Measurements from ENCODE around the gene DGKI. TPM values are rescaled to one million over a fixed set of nuclear protein-coding genes. Genes with fewer than 3 reads are reported as not detected.

DGKI gene
- total RNA-seq, 1 experiment from 2014 or later = 1.1 TPM

- DNase-seq (ENCODE audit: low read depth) = no peak
- in situ Hi-C loops (cut with HindIII; ENCODE audit: low pct_unique_long_range_greater_than_20kb, low sequenced_read_pairs) = no loop called here
These were observed 444.0 kb downstream of the DGKI start for GRCh38 chr7:137402536-137403352.

- DNase-seq (ENCODE audit: low read depth) = no peak
- in situ Hi-C loops (cut with HindIII; ENCODE audit: low pct_unique_long_range_greater_than_20kb, low sequenced_read_pairs) = no loop called here
These were observed 446.6 kb downstream of the DGKI start for GRCh38 chr7:137399827-137400823.

- in situ Hi-C loops (cut with HindIII; ENCODE audit: low pct_unique_long_range_greater_than_20kb, low sequenced_read_pairs) = no loop called here
- no peak for DNase-seq (ENCODE audit: low read depth)
These were observed 450.7 kb downstream of the DGKI start for GRCh38 chr7:137396051-137396450.

GRCh38 chr7:137395420-137395819, 451.4 kb downstream of the DGKI start:
- no peak for DNase-seq (ENCODE audit: low read depth)
- in situ Hi-C loops (cut with HindIII; ENCODE audit: low pct_unique_long_range_greater_than_20kb, low sequenced_read_pairs) = no loop called here

- in situ Hi-C loops (cut with HindIII; ENCODE audit: low pct_unique_long_range_greater_than_20kb, low sequenced_read_pairs) = no loop called here
- DNase-seq (ENCODE audit: low read depth) = no peak
These were observed 453.2 kb downstream of the DGKI start for GRCh38 chr7:137393570-137393969.

GRCh38 chr7:137390076-137390475, 456.7 kb downstream of the DGKI start:
- in situ Hi-C loops (cut with HindIII; ENCODE audit: low pct_unique_long_range_greater_than_20kb, low sequenced_read_pairs) = no loop called here
- no peak for DNase-seq (ENCODE audit: low read depth)

GRCh38 chr7:137388916-137389315, 457.9 kb downstream of the DGKI start:
- no peak for DNase-seq (ENCODE audit: low read depth)
- in situ Hi-C loops (cut with HindIII; ENCODE audit: low pct_unique_long_range_greater_than_20kb, low sequenced_read_pairs) = no loop called here

GRCh38 chr7:137386966-137387365, 459.8 kb downstream of the DGKI start:
- no peak for DNase-seq (ENCODE audit: low read depth)
- in situ Hi-C loops (cut with HindIII; ENCODE audit: low pct_unique_long_range_greater_than_20kb, low sequenced_read_pairs) = no loop called here

- in situ Hi-C loops (cut with HindIII; ENCODE audit: low pct_unique_long_range_greater_than_20kb, low sequenced_read_pairs) = no loop called here
- DNase-seq (ENCODE audit: low read depth) = no peak
These were observed 465.7 kb downstream of the DGKI start for GRCh38 chr7:137381045-137381444.

GRCh38 chr7:137373507-137373906, 473.3 kb downstream of the DGKI start:
- in situ Hi-C loops (cut with HindIII; ENCODE audit: low pct_unique_long_range_greater_than_20kb, low sequenced_read_pairs) = no loop called here

GRCh38 chr7:137371616-137372015, 475.2 kb downstream of the DGKI start:
- in situ Hi-C loops (cut with HindIII; ENCODE audit: low pct_unique_long_range_greater_than_20kb, low sequenced_read_pairs) = no loop called here

More at GRCh38 chr7:137373507-137373906, 473.3 kb downstream of the DGKI start:
- no peak for DNase-seq (ENCODE audit: low read depth)

GRCh38 chr7:137366995-137367394, 479.8 kb downstream of the DGKI start:
- DNase-seq (ENCODE audit: low read depth) = no peak
- in situ Hi-C loops (cut with HindIII; ENCODE audit: low pct_unique_long_range_greater_than_20kb, low sequenced_read_pairs) = no loop called here

More at GRCh38 chr7:137371616-137372015, 475.2 kb downstream of the DGKI start:
- DNase-seq (ENCODE audit: low read depth) = no peak

- no peak for DNase-seq (ENCODE audit: low read depth)
- in situ Hi-C loops (cut with HindIII; ENCODE audit: low pct_unique_long_range_greater_than_20kb, low sequenced_read_pairs) = no loop called here
These were observed 483.1 kb downstream of the DGKI start for GRCh38 chr7:137363683-137364082.

GRCh38 chr7:137360087-137360679, 486.6 kb downstream of the DGKI start:
- in situ Hi-C loops (cut with HindIII; ENCODE audit: low pct_unique_long_range_greater_than_20kb, low sequenced_read_pairs) = no loop called here
- DNase-seq (ENCODE audit: low read depth) = peak; percentile 8

GRCh38 chr7:137354961-137355360, 491.8 kb downstream of the DGKI start:
- in situ Hi-C loops (cut with HindIII; ENCODE audit: low pct_unique_long_range_greater_than_20kb, low sequenced_read_pairs) = no loop called here
- no peak for DNase-seq (ENCODE audit: low read depth)

- DNase-seq (ENCODE audit: low read depth) = no peak
- in situ Hi-C loops (cut with HindIII; ENCODE audit: low pct_unique_long_range_greater_than_20kb, low sequenced_read_pairs) = no loop called here
These were observed 492.4 kb downstream of the DGKI start for GRCh38 chr7:137354396-137354795.

- in situ Hi-C loops (cut with HindIII; ENCODE audit: low pct_unique_long_range_greater_than_20kb, low sequenced_read_pairs) = no loop called here
These were observed 494.8 kb downstream of the DGKI start for GRCh38 chr7:137351941-137352340.

GRCh38 chr7:137345799-137346449, 500.9 kb downstream of the DGKI start:
- in situ Hi-C loops (cut with HindIII; ENCODE audit: low pct_unique_long_range_greater_than_20kb, low sequenced_read_pairs) = no loop called here
- DNase-seq (ENCODE audit: low read depth) = no peak

More at GRCh38 chr7:137351941-137352340, 494.8 kb downstream of the DGKI start:
- DNase-seq (ENCODE audit: low read depth) = no peak

Data from Caki2 (cell line).